Activated CD4-positive, alpha-beta T cell treated with anti-CD3 and anti-CD28 coated beads for 36 hours (primary cell): ENCODE data around the gene LTA4H. TPM values are rescaled to one million over a fixed set of nuclear protein-coding genes. Genes with fewer than 3 reads are reported as not detected.

Experiments used
- ATAC-seq: fragments of 200-7000 bp; cut with Tn5 transposase; one replicate; pipeline ENCODE4 v1.10.0; 2021; ENCODE audit warnings: mild to moderate bottlenecking, moderate library complexity
- CTCF ChIA-PET: fragments of 350-600 bp; sonication (Branson Sonifier 250); formaldehyde crosslinking; loops from one replicate; lab custom pipeline; 2021; ENCODE audit warnings: antibody characterized with exemption; lab: Charles Lee
- POLR2A ChIA-PET: fragments of 350-600 bp; sonication (Branson Sonifier 250); formaldehyde crosslinking; loops from one replicate; lab custom pipeline; 2021; ENCODE audit warnings: antibody characterized with exemption, inconsistent platforms; lab: Charles Lee
- DNase-seq: peaks from one replicate; pipeline ENCODE4 v3.0.0-alpha.2; 2020
- H3K27ac Mint-ChIP-seq: one replicate; pipeline ENCODE4 v1.8.0; 2021; ENCODE audit warnings: mixed read lengths
- H3K27me3 Mint-ChIP-seq: one replicate; pipeline ENCODE4 v1.8.0; 2021; ENCODE audit warnings: mixed read lengths
- H3K36me3 Mint-ChIP-seq: one replicate; pipeline ENCODE4 v1.8.0; 2021; ENCODE audit warnings: low read depth, mixed read lengths
- H3K4me1 Mint-ChIP-seq: one replicate; pipeline ENCODE4 v1.8.0; 2021; ENCODE audit warnings: mixed read lengths
- H3K4me3 Mint-ChIP-seq: one replicate; pipeline ENCODE4 v1.8.0; 2021; ENCODE audit warnings: mild to moderate bottlenecking, moderate library complexity, mixed read lengths
- H3K9me3 Mint-ChIP-seq: one replicate; pipeline ENCODE4 v1.8.0; 2021; ENCODE audit warnings: low read depth, mixed read lengths
- intact Hi-C, 2 experiments: fragments of 100-400 bp; cut with DNase I in 1 of 2; cut with micrococcal nuclease in 1 of 2; formaldehyde crosslinking; loops; one replicate each; pipeline versions ENCODE4 v1.14.2 to v1.15.1; 2022 to 2024; cut with DNase I, micrococcal nuclease
- total RNA-seq, 2 experiments: library from RNA; stranded (reverse); gene quantifications; one replicate each; pipeline ENCODE4 v1.2.3, GENCODE V29; 2021

LTA4H gene
- total RNA-seq, 2 experiments from 2014 or later = 138 to 147 TPM

DNA sequence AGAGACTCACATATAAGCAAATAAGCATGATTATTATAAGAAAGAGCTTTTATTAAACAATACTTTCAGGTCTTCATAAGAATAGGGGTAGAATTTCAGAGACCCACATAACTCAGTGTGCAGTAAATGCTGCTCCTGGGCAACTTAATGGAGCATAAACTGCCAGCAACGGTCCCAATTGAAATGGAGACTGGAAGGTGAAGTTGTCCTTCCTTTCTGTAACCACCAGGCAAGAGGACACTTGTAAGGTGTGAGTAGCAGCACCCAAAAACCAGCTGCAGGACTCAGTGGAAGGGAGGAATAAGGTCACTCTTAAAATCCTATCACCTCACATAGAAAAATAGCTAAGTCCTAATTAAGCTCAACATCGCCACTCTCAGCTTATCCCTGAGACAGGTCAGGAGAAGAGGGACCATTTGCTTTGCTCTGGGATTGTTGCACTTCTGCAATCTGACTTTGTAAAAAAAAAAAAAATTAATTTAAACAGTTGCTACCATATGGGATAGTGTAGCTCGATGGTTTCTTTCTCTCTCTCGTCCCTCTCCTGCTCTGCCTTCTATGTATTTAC is 22.7 kb upstream of the LTA4H start:
- no peaks in the 10 kb centered on the region for H3K36me3 Mint-ChIP-seq
- no peak overlapping the region for H3K4me3 Mint-ChIP-seq
- no peak overlapping the region for H3K27ac Mint-ChIP-seq
- ChIA-PET POLR2A (interaction anchor here (0.6 kb wide), 1 partner anchor 25 kb away, joined by 9 read pairs; no protein-coding TSS in a partner anchor), CTCF (interaction anchor here (0.9 to 4.2 kb wide), 5 partner anchors 140 to 459 kb away, joined by 3 to 18 read pairs (median 4); no protein-coding TSS in a partner anchor)
- peaks cover 2% of the 10 kb centered on the region for H3K9me3 Mint-ChIP-seq
- H3K27me3 Mint-ChIP-seq = no peaks in the 10 kb centered on the region
- no peak for ATAC-seq
- no peak for DNase-seq
- H3K4me1 Mint-ChIP-seq = peaks cover 9% of the 10 kb centered on the region
- intact Hi-C loops = no loop called here

DNA sequence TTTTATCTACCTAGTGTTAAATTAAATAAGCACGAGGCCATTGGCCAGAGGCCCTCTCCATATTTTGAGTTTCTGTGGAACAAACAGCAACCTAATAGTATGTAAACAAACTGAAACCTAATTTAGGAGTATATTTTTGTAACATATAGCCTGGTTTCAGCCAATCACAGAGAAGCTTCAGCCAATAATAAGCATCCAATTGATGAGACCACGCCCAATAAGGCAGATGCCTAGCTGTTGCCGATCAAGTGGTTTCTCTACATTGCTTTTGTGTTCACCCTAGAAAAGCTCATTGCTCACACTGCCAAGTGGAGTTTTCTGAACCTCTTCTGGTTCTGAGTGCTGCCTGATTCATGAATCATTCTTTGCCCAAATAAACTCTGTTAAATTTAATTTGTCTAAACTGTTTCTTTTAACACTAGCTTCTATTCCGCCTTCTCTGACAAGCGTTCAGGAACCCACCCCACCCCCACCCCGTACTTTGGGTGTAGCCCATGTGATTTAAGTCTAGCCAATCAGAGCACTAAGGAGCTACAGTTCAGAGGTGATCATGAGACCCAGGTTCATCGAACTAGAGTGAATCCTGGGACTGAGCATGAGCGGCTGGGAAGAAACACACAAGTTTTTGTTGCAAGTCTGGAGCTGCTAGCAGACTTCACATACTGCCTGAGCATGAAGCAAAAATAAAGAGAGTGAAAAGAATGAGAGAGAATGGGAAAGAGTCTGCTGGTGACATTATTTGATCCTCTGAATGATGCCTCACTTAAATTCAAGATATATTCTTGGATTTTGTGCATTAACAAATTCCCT is 21.5 kb upstream of the LTA4H start:
- H3K36me3 Mint-ChIP-seq = no peaks in the 10 kb centered on the region
- intact Hi-C loops = no loop called here
- ATAC-seq (no peak), DNase-seq (no peak)
- peaks cover 2% of the 10 kb centered on the region for H3K9me3 Mint-ChIP-seq
- H3K4me1 Mint-ChIP-seq = peaks cover under 1% of the 10 kb centered on the region
- H3K4me3 Mint-ChIP-seq = no peak overlapping the region
- H3K27me3 Mint-ChIP-seq = no peaks in the 10 kb centered on the region
- ChIA-PET CTCF (interaction anchor here (0.5 to 2.4 kb wide), 8 partner anchors 24 to 871 kb away, joined by 3 to 17 read pairs (median 4); no protein-coding TSS in a partner anchor), POLR2A (no interaction called here)
- no peak overlapping the region for H3K27ac Mint-ChIP-seq

DNA sequence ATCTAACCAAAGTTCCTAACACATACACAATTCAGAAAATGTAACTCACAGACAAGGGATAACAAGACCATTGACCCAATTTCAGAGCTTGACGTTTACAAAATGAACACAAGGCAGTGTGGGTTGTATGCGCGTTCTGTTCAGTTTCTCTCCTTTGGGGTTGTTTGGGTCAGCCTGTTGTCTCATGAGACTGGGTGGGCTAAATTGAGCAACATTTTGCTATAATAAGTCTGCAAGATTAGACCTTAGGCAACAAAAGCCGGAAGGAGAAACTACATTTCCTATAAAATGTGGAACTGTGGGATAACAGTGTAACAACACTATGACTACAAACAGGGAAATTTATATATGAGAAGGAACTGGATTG is 18.8 kb upstream of the LTA4H start:
- DNase-seq = no peak
- ATAC-seq = no peak
- H3K9me3 Mint-ChIP-seq = peaks cover 9% of the 10 kb centered on the region
- ChIA-PET CTCF (interaction anchor here (0.7 to 1.4 kb wide), 2 partner anchors 39 to 161 kb away, joined by 3 to 7 read pairs; no protein-coding TSS in a partner anchor), POLR2A (no interaction called here)
- no peak overlapping the region for H3K27ac Mint-ChIP-seq
- peaks cover 3% of the 10 kb centered on the region for H3K4me1 Mint-ChIP-seq
- no peaks in the 10 kb centered on the region for H3K27me3 Mint-ChIP-seq
- H3K4me3 Mint-ChIP-seq = no peak overlapping the region
- H3K36me3 Mint-ChIP-seq = no peaks in the 10 kb centered on the region
- intact Hi-C loops = no loop called here

DNA sequence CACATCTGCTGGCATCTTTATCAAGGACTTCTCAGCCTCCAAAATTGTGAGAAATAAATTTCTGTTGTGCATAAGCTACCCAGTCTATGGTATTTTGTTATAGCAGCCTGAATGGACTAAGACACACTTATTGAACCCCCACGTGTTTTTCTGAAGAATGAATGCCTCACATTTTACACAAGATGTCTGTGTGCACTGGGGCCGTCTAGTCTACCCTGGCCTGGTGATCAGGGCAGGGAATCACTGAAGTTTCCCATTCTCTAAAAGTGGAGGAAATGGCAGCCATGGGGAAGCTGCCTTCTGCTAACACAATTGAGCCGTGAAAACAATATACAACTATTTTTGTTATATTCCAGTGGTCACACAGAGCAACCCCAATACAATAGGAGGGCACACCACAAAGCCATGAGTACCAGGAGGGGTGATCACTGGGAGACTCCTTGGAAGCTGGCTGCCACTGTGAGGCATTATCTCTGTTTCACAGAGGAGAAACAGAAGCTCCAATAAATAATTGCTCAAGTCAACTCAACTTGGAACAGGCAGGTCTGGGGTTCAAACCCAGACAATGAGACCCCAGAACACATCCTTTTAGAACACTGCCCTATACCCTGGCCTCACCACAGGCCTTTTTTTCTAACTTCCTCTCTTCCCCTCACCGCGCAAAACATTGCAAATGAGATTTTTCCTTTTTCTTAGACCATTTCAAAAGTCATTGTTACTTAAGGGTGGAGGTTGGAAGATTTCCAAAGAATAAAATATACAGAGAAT is 18.3 kb upstream of the LTA4H start:
- Mint-ChIP-seq H3K4me1 (peaks cover 8% of the 10 kb centered on the region), H3K9me3 (peaks cover 9% of the 10 kb centered on the region), H3K27me3 (no peaks in the 10 kb centered on the region), H3K36me3 (no peaks in the 10 kb centered on the region), H3K4me3 (no peak overlapping the region), H3K27ac (no peak overlapping the region)
- no peak for ATAC-seq
- POLR2A ChIA-PET = no interaction called here
- CTCF ChIA-PET = interaction anchor here (0.7 to 1.4 kb wide), 2 partner anchors 39 to 161 kb away, joined by 3 to 7 read pairs; no protein-coding TSS in a partner anchor
- DNase-seq = no peak
- intact Hi-C loops = no loop called here

DNA sequence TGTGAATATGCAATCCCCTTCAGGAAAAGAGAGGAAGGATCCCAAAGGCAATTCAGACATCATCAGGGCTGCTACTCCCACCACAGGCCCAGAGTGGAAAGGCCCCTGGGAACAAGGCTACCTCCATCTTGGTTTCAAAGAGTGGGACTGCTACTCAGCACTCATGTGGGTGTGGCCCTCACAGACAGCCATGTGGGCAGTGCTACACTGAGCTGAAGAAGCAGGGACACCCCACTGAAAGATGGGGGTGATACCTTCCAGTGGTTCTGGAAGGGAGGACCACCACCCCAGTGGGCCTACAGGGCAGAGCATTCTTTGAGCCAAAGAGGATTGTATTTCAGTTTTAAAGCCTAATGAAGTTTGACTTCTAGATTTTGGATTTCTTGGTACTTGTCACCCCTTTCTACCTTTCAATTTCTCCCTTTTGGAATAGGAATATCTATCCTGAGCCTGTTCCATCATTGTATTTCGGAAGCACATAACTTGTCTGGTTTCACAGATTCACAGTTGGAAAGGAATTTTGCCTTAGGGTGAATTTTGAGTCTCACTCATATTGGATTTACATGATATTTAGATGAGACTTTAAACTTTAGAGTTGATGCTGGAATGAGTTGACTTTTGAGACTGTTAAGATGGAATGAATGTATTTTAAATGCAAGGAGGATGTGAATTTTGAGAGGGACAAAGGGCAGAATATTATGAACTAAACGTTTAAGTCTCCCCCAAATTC is 16.5 kb upstream of the LTA4H start:
- CTCF ChIA-PET = no interaction called here

DNA sequence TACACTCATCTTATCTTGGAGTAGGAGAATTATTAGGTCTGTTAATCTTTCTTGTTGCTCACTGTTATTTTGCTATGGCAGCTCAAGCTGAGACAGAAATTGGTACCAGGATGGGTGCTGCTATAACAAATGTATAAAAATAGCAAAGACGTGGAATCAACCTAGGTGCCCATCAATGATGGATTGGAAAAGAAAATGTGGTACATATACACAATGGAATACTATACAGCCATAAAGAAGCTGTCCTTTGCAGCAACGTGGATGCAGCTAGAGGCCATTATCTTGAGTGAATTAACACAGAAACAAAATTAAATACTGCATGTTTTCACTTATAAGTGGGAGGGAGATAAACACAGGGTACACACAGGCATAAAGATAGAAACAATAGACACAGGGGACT is 14.8 kb upstream of the LTA4H start:
- no peak overlapping the region for H3K27ac Mint-ChIP-seq
- no peak overlapping the region for H3K4me3 Mint-ChIP-seq
- peaks cover 7% of the 10 kb centered on the region for H3K9me3 Mint-ChIP-seq
- intact Hi-C loops = no loop called here
- H3K27me3 Mint-ChIP-seq = no peaks in the 10 kb centered on the region
- DNase-seq (no peak), ATAC-seq (no peak)
- POLR2A ChIA-PET = no interaction called here
- H3K36me3 Mint-ChIP-seq = no peaks in the 10 kb centered on the region
- CTCF ChIA-PET = interaction anchor here (0.7 to 3.3 kb wide), 4 partner anchors 11 to 320 kb away, joined by 3 to 13 read pairs (median 4); no protein-coding TSS in a partner anchor
- H3K4me1 Mint-ChIP-seq = peaks cover 43% of the 10 kb centered on the region

More for the DNA sequence above, 16.5 kb upstream of the LTA4H start:
- Mint-ChIP-seq H3K27ac (no peak overlapping the region), H3K9me3 (peaks cover 7% of the 10 kb centered on the region), H3K4me1 (peaks cover 25% of the 10 kb centered on the region), H3K27me3 (no peaks in the 10 kb centered on the region), H3K4me3 (no peak overlapping the region), H3K36me3 (no peaks in the 10 kb centered on the region)
- intact Hi-C loops = no loop called here
- POLR2A ChIA-PET = no interaction called here
- no peak for ATAC-seq
- no peak for DNase-seq

DNA sequence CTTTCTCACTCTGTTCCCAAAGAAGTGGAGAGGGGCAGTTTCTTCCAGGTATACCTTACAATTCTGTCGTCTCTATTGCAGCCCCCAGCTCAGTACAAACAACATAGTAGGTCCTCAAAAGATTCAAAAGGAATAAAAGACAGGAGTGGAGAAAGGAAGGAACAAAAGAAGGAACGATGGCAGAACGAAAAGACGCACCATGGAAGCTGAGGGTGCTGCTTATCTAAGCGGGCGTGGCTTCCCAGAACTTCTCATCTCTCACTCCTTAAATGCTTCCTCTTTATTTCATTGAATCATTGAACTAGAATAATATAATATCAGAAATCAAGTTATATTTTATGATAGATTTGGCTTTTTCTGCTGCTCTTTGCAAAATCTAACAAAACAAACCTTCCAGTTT is 13.7 kb upstream of the LTA4H start:
- DNase-seq (no peak), ATAC-seq (no peak)
- H3K27ac Mint-ChIP-seq = no peak overlapping the region
- CTCF ChIA-PET = interaction anchor here (0.8 to 3.3 kb wide), 3 partner anchors 163 to 441 kb away, joined by 3 to 13 read pairs (median 3); no protein-coding TSS in a partner anchor
- H3K9me3 Mint-ChIP-seq = peaks cover 7% of the 10 kb centered on the region
- H3K36me3 Mint-ChIP-seq = no peaks in the 10 kb centered on the region
- H3K27me3 Mint-ChIP-seq = no peaks in the 10 kb centered on the region
- POLR2A ChIA-PET = no interaction called here
- H3K4me1 Mint-ChIP-seq = peaks cover 52% of the 10 kb centered on the region
- no peak overlapping the region for H3K4me3 Mint-ChIP-seq
- intact Hi-C loops = loop anchor here (5.0 kb wide), 3 partner anchors 163 to 468 kb away; no protein-coding TSS in a partner anchor

DNA sequence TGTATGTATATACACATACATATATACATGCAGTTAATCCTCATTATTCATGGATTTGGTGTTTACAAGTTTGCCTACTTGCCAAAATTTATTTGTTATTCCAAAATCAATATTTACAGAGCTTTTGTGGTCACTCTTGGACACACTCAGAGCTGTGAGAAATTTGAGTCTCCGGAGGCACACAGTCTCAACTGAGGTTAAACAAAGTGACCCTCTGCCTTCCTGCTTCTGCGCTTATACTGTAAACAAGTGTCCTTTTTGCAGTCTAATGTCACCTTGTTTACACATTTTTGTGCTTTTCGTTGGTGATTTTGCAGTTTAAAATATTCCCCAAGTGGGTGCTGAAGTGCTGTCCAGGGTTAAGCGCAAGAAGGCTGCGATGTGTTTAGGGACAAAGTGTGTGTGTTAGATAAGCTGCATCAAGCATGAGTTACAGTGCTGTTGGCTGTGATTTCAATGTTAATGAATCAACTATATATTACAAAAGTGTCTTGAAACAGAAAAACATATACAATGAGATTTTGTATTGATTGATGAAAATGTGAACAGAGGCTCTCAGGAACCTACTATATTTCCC is 13.1 kb upstream of the LTA4H start:
- H3K9me3 Mint-ChIP-seq = peaks cover 7% of the 10 kb centered on the region
- H3K27me3 Mint-ChIP-seq = no peaks in the 10 kb centered on the region
- intact Hi-C loops = loop anchor here (5.0 kb wide), 3 partner anchors 164 to 469 kb away; no protein-coding TSS in a partner anchor
- H3K4me1 Mint-ChIP-seq = peaks cover 57% of the 10 kb centered on the region
- DNase-seq = no peak
- peak overlapping the region; percentile 9 for H3K4me3 Mint-ChIP-seq
- CTCF ChIA-PET = interaction anchor here (0.8 to 3.3 kb wide), 6 partner anchors 13 to 441 kb away, joined by 3 to 13 read pairs (median 4); partner anchors contain the start of gene LTA4H
- no peak for ATAC-seq
- POLR2A ChIA-PET = no interaction called here
- no peaks in the 10 kb centered on the region for H3K36me3 Mint-ChIP-seq
- peak overlapping the region; percentile 92 for H3K27ac Mint-ChIP-seq

DNA sequence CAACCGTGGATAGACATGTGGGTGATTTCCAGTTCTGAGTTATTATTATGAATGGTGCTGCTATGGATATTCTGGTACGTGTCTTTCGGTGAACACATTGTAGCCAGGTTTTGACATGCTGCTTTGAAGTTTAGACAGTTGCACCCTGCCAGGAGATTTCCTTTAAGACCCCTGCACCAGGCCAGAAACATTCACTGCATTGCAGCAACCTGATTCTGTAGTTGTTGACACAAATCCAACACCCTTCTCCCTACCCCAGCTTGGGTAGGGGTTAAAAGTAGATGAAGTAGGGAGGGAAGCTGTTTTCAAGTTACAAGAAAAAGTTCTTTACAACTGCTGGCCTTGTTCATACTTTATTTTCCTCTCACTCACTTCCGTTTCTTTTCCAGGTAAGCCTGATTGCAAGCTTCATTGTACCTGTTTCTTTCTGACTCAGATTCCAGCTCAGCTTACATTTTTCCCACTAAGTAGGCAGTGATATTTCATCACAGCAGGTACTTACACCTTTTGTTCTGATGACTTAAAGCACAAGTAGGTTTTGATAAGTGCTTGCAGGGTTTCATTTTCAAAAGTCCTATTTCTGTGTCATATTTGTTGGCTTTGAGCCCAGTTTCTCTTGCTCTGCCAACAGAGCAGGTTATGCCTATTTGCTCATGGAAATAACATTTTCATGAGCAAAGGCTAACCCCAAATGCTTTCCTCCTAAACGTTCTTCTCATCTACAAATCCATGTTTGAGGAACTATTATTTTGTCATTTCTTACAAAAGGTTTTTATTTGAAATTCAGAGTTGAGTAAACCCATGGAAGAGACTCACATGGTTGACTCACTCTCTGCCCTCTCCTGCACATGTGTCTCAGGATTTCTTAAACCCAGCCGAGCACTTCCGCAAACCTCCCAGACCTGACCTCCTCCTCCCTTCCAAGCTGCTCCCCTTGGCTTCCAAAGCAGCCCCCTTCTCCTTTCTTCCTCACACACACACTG is 12.1 kb upstream of the LTA4H start:
- H3K27me3 Mint-ChIP-seq = no peaks in the 10 kb centered on the region
- peak overlapping the region; percentile 92 for H3K27ac Mint-ChIP-seq
- H3K4me1 Mint-ChIP-seq = peaks cover 58% of the 10 kb centered on the region
- H3K36me3 Mint-ChIP-seq = no peaks in the 10 kb centered on the region
- ATAC-seq = peak; percentile 83
- peak overlapping the region; percentile 20 for H3K4me3 Mint-ChIP-seq
- ChIA-PET POLR2A (interaction anchor here (0.6 to 1.2 kb wide), 4 partner anchors 12 to 353 kb away, joined by 3 to 5 read pairs (median 3); partner anchors contain the start of genes CDK17 and LTA4H), CTCF (interaction anchor here (0.6 to 1.7 kb wide), 6 partner anchors 12 to 442 kb away, joined by 3 to 6 read pairs (median 4); partner anchors contain the start of gene LTA4H)
- intact Hi-C loops = loop anchor here (1.0 to 5.0 kb wide), 11 partner anchors 12 to 470 kb away; partner anchors contain the start of genes LTA4H (in 2 of the 2) and CFAP54 (in 1 of the 2)
- DNase-seq = peak; percentile 30
- H3K9me3 Mint-ChIP-seq = peaks cover 7% of the 10 kb centered on the region
